Forelimb muscle (tissue), 1 donor: ENCODE results near the gene TRAPPC2L. TPM values are rescaled to one million over a fixed set of nuclear protein-coding genes. Genes with fewer than 3 reads are reported as not detected.

ENCODE experiments used
- DNase-seq: peaks from one replicate; pipeline ENCODE4 v3.0.0-alpha.2; 2013; ENCODE audit warnings: low read depth
- polyA plus RNA-seq: library from polyadenylated mRNA; unstranded; fragments of 120-200 nt; gene quantifications from one replicate; pipeline ENCODE4 v1.2.1, GENCODE V29; 2013; ENCODE audit not compliant: insufficient read length

The TRAPPC2L gene
- polyA plus RNA-seq, 1 donor: 52.2 TPM

- no peak for DNase-seq
These were observed 52.7 kb downstream of the TRAPPC2L start for GRCh38 chr16:88909431-88910210.

DNA sequence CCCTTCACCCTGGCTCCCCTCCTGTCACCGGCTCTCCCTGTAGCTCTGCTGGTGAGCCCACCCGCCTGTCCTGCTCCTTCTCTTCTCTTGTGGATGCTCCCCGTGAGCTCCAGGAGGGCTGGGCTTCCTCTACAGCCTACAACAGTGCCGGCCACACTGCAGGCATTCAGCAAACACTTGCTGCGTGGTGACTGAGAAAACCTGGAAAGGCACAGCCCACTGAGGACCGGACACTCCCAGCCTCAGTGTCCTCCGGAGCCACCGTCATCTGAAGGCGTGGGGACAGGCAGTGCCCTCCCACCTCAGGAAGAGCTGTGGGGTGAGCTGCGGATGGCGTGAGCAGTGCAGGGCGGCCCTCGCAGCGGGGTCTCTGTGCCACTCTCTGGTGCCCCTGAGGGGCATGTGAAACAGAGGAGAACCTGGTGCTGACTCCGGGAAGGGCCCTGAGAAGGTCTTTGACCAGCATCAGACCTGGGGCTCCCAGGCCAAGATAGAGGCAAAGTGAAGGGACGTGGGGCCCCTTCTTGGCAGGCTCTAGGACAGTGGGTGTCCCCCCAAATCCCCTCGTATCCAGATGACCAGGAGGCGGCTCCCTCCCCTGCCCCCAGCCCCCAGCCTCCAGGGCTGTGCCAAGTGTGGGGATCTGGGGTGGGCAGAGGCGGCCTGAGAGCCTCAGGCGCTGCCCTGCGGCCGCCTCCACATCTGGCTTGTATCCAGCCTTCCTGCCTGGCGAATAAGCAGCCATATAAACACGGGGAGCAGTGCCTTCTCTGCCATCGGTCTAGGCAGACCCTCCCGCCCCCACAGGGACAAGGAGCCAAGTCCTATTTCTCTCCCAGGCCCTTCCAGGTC is 53.6 kb downstream of the TRAPPC2L start:
- no peak for DNase-seq

DNA sequence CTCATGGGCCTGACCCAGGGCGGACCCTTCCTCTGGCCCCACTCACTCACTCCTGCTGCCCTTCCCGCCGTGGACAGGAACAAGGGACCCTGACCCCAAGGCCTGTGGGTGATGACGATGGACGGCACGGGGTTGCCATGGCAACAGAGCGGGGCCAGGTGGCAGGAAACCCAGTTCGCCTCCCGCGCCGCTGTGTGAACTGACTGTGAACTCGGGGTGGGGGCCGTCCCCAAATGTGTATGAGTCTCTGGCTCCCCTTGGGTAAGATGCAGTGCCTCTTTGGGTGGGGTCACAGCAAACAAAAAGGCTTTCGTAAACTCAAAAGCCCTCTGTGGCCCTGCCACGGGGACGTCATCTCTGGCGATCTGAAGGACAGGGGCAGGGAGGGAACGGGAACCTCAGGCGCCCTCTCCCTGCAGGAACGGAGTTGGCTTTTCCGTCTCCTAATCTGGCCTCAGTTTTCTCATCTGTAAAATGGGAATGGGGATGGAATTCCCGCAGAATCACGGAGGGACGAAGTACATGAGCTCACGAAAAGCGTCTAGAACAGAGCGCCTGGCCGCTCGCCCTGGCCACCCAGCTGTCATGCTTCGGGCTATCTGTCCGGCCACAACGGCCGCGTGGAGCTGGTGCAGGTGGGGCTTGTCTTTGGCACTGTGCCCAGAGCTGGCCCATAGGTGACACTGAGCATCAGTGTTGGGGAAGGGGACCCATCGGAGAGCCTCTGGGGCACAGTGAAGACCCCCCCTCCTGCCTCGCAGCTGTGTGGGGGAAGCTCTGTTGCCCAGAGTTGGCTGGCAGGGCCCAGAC is 54.4 kb downstream of the TRAPPC2L start:
- DNase-seq: no peak

- DNase-seq: no peak
These were observed 55.0 kb downstream of the TRAPPC2L start for GRCh38 chr16:88911946-88912310.

Other genes with a start within 250 kb of the TRAPPC2L start
- not detected for gene IL17C, start 218.6 kb upstream of the TRAPPC2L start, polyA plus RNA-seq
- 39.6 TPM for gene CYBA, start 206.1 kb upstream of the TRAPPC2L start, polyA plus RNA-seq
- gene MVD, start 194.0 kb upstream of the TRAPPC2L start, polyA plus RNA-seq: 30.1 TPM
- gene SNAI3, start 170.6 kb upstream of the TRAPPC2L start, polyA plus RNA-seq: 7.9 TPM
- 16.0 TPM for gene RNF166, start 150.7 kb upstream of the TRAPPC2L start, polyA plus RNA-seq
- gene CTU2, start 150.6 kb upstream of the TRAPPC2L start, polyA plus RNA-seq: 12.0 TPM
- gene PIEZO1, start 71.9 kb upstream of the TRAPPC2L start, polyA plus RNA-seq: 52.2 TPM
- 5.6 TPM for gene CDT1, start 53.3 kb upstream of the TRAPPC2L start, polyA plus RNA-seq
- gene APRT, start 45.2 kb upstream of the TRAPPC2L start, polyA plus RNA-seq: 54.2 TPM
- gene GALNS, start 180 bp upstream of the TRAPPC2L start, polyA plus RNA-seq: 17.1 TPM
- 0.11 TPM for gene PABPN1L, start 9.5 kb downstream of the TRAPPC2L start, polyA plus RNA-seq
- gene CBFA2T3, start 120.1 kb downstream of the TRAPPC2L start, polyA plus RNA-seq: 18.9 TPM
- 15.1 TPM for gene ACSF3, start 236.7 kb downstream of the TRAPPC2L start, polyA plus RNA-seq